GM18867 (cell line): Measurements from ENCODE around the gene IL19.
A peak's percentile ranks its signal among the peaks of the same experiment; 100 is the strongest.
"Not testable (repeated sequence)": the region's sequence is repeated elsewhere in the genome, so short reads cannot be mapped to it uniquely, and the experiment has no call there.

Experiments used
- ATAC-seq: cut with Tn5 transposase; IDR thresholded peaks from one replicate; pipeline ENCODE4 v1.9.1; 2021; ENCODE audit warnings: mild to moderate bottlenecking, moderate library complexity; ENCODE audit not compliant: unreplicated experiment

IL19 gene

GRCh38 chr1:206739411-206740076 is 31.0 kb upstream of the IL19 start:
- peak; percentile 82 for ATAC-seq

GRCh38 chr1:206741142-206741701 is 29.4 kb upstream of the IL19 start:
- no peak for ATAC-seq

- no peak for ATAC-seq
Measured at GRCh38 chr1:206742719-206743383, 27.7 kb upstream of the IL19 start.

GRCh38 chr1:206744683-206745082 is 25.9 kb upstream of the IL19 start:
- ATAC-seq: no peak

- no peak for ATAC-seq
Measured at GRCh38 chr1:206745301-206745700, 25.3 kb upstream of the IL19 start.

GRCh38 chr1:206748348-206749030 is 22.1 kb upstream of the IL19 start:
- ATAC-seq: no peak

- ATAC-seq: no peak
Measured at GRCh38 chr1:206751891-206752290, 18.7 kb upstream of the IL19 start.

GRCh38 chr1:206752481-206752880 is 18.1 kb upstream of the IL19 start:
- ATAC-seq: no peak

GRCh38 chr1:206753141-206753540 is 17.4 kb upstream of the IL19 start:
- no peak for ATAC-seq

- ATAC-seq: no peak
Measured at GRCh38 chr1:206754011-206754410, 16.6 kb upstream of the IL19 start.

GRCh38 chr1:206757524-206758266 is 12.9 kb upstream of the IL19 start:
- ATAC-seq: no peak

- no peak for ATAC-seq
Measured at GRCh38 chr1:206760590-206760989, 10.0 kb upstream of the IL19 start.

GRCh38 chr1:206761159-206761768 is 9.3 kb upstream of the IL19 start:
- ATAC-seq: no peak

- not testable (repeated sequence) for ATAC-seq
Measured at GRCh38 chr1:206762741-206763364, 7.7 kb upstream of the IL19 start.

GRCh38 chr1:206765771-206766170 is 4.8 kb upstream of the IL19 start:
- ATAC-seq: not testable (repeated sequence)

GRCh38 chr1:206766251-206766856 is 4.2 kb upstream of the IL19 start:
- peak; percentile 40 for ATAC-seq

- ATAC-seq: peak; percentile 14
Measured at GRCh38 chr1:206768472-206769303, 1.9 kb upstream of the IL19 start.

GRCh38 chr1:206769304-206769731 is 1.3 kb upstream of the IL19 start:
- peak; percentile 70 for ATAC-seq

- ATAC-seq: no peak
Measured at GRCh38 chr1:206771338-206771692, 742 bp downstream of the IL19 start.
